Gastrocnemius medialis (tissue), 4 donors: Measurements from ENCODE around the gene SANBR.

Source experiments
- CTCF ChIP-seq, 5 experiments: fragments of 450-650 bp in 3 of 5; fragments of 200-600 bp in 2 of 5; sonication (generic) in 2 of 5; IDR thresholded peaks in 4 of 5; conservative IDR thresholded peaks in 1 of 5; 1 replicate in 4 of 5; 2 replicates in 1 of 5; pipeline ENCODE4 v1.5.1; 2016 to 2019; ENCODE audit warnings: antibody characterized with exemption in 5 of 5, mild to moderate bottlenecking in 3 of 5, moderate library complexity in 3 of 5
- POLR2A ChIP-seq, 2 donors: fragments of 450-650 bp; IDR thresholded peaks; one replicate each; pipeline ENCODE4 v1.6.1; 2017; ENCODE audit warnings: antibody characterized with exemption in 2 of 2, mild to moderate bottlenecking in 2 of 2, moderate library complexity in 2 of 2

GRCh38 chr2:61023670-61024069 is 42.0 kb upstream of the SANBR start:
- no peak for TF ChIP-seq CTCF (IDR thresholded peaks at IDR 0.05 in 4 of 5, conservative IDR thresholded peaks at IDR 0.05 in 1 of 5)
- no peak for TF ChIP-seq POLR2A (IDR thresholded peaks at IDR 0.05)
